Stimulated activated CD8-positive, alpha-beta memory T cell treated with anti-CD3 and anti-CD28 coated beads, Interleukin-12 subunit alpha, Interleukin-12 subunit beta, amount 100 ng/mL, for 24 hours (primary cell): ENCODE data around the gene UTF1.

ENCODE experiments used
- DNase-seq: peaks from one replicate; pipeline ENCODE4 v3.0.0-alpha.2; 2020; ENCODE audit errors: extremely low read depth

UTF1 gene

GRCh38 chr10:133196936-133197758 lies 32.9 kb upstream of the UTF1 start:
- DNase-seq, result no peak

- DNase-seq, result no peak
Observed at GRCh38 chr10:133197786-133198185, 32.2 kb upstream of the UTF1 start.

- DNase-seq, result no peak
Observed at GRCh38 chr10:133198206-133198605, 31.8 kb upstream of the UTF1 start.

DNA sequence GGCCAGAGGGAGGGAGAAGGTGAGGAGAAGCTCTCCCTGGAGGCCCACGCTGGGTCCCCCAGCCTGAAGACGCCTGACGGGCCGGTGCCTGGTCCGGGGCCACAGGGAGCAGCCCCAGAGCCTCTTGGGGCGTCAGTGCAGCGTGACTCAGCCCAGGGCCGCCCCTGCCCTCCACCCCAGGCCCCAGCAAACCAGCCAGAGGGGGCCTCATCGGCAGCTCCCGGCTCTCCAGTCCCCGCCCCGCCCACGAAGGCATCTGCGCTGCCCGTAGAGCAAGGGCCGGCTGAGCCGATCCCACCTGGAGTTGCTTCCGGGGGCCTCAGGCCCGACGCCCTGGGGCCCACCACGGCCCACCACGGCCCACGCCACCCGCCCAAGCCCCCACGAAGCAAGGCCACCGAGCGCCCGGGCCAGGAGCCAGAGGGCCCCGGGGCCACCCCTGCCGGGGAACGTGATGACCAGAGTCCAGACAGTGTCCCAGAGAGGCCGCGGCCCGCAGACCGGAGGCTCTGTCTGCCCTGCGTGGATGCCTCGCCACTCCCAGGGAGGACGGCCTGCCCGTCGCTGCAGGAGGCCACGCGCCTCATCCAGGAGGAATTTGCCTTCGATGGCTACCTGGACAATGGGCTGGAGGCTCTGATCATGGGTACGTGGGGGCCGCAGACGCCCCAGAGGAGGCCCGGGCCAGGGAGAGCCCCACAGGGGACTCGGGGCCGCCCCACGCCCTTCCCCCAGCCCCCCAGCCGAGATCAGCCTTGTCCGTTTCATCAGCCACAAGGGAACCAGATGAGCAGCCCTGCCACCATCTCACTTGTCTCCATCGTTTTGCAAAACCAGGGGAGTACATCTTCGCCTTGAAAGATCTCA lies 31.2 kb upstream of the UTF1 start:
- DNase-seq, result no peak

DNA sequence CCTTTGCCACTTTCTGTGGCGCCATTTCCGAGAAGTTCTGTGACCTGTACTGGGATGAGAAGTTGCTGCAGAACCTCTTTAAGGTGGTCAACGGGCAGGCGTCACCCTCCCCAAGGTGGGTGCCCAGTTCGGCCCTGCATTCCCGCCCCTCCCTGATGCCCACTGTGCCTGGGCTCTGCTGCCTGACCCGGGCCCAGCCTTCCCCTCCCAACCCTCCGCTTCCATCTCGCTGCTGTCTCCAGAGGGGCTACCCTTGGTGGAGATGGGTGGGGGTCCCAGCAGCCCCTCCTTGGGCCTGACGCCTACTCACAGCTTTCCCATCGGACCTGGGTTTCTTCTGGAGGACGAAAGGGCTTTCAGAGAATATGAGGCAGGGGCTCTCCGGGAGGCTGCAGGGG lies 30.5 kb upstream of the UTF1 start:
- no peak for DNase-seq

DNA sequence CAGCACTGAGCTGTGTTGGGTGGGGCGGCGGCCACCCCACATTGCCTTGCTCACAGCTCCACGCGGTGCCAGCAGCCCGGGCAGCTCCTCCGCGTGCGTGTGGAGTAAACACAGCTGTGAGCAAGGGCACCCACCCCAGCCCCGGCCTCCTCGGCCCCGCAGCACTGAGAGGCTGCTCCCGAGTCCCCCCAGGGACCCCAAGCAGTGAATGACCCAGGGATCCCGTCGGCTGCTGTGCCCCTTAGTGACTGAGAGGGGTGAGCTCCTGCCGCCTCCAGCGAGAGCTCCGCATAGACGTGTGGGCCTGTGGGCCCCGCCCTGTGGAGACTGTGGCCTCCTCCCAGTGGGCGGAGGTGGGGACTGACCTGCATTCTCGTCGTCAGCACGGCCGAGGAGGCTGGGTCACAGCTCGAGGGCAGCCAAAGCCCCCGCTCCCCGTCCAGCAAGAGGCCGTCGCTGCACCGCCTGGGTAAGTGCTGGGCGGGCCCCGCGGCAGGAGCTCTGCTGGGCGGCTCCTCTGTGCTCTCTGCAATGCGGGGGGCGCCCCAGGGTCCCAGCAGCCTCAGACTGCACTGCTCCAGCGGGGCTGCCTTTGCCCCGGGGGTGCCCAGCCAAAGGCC lies 29.9 kb upstream of the UTF1 start:
- DNase-seq, result no peak

- DNase-seq, result no peak
Observed at GRCh38 chr10:133200621-133201031, 29.4 kb upstream of the UTF1 start.

DNA sequence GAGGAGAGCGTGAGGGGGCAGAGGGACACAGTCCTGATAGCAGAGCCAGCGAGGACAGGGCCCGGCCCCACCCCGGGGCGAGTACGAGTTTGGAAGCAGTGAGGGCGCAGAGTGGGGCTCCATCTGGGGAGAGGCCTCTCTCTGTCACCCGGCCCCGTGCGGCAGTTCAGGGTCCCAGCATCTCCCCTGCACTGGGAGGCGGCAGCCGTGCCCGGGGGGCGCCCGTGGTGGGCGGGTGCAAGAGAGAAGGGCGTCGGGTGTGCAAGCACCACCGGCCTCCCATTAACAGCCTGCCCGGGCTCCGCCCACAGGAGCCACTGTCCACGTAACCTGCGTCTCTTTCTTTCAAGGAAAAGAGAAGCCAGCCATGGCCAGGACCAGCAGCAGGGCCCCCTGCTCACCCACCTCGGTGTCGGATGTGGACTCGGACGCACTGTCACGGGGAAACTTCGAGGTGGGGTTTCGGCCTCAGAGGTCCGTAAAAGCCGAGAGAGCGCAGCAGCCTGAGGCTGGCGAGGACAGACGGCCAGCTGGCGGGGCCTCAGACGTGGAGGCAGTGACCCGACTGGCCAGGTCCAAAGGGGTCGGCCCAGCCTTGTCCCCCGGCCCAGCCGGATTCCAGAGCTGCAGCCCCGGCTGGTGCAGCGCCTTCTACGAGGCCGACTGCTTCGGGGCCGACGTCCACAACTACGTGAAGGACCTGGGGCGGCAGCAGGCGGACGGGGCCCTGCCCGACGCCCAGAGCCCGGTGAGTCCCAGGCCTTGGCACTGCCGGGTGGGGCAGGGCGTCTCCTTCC lies 28.7 kb upstream of the UTF1 start:
- no peak for DNase-seq

DNA sequence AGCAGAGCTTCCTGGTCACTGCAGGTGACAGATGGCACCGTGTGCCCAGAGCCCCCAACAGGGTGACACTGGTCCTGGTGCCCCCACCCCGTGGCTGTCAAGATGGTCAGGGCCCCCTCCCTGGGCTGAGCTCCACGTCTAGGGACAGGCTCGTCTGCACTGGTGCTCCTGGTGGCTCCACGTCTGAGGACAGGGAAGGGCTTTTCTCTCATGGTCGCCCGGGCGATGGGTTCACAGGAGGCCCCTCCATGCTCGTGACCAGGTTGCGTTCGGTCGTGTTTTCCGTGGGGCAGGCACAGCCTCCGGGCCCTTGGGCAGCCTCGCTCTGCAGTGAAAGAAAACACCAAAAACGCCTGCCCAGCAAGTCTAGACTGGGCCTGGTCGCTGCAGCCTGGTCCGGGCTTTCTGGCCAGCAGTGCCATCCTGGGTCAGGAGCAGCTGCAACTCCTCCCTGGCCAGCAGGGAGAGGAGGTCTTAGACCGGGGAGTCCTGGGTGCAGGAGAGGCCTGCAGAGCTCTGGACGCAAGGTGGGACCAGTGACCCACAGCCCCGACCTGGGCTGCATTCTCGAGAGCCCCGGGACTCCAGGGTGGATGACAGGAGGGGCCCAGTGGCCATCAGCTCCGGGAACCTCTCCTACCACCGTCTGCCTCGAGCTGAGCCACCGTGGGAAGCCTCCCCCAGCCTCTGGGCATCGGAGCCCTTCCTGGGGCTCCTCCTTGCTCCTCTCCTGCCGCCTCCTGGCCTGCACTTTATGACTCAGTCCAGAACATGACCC lies 27.9 kb upstream of the UTF1 start:
- no peak for DNase-seq

GRCh38 chr10:133202778-133203651 lies 27.0 kb upstream of the UTF1 start:
- DNase-seq, result no peak

DNA sequence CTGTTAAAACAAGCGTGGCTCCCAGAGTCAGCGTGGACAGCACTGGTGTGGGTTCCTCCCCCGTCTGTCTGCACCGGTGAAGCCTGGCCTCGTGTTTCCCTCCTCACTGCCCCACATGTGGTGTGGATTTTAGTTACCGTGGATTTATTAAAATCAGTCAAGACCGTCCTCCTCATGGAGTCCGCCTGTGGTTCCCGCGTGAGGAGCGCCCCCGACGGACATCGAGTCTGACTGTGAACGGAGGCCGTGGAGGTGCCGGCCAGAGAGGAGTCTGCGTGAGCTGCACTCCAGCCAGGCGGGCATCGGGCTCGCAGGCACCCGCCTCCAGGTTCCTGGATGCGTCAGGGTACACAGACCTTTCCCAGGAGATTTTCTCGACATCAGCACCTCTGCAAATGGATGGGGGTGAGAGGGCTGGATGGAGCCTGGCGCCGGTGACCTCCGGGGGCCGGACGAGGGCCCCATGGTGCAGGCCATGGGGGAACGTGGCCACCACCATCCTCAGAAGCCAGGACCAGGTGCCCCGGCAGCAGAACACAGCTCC lies 26.3 kb upstream of the UTF1 start:
- DNase-seq, result no peak

DNA sequence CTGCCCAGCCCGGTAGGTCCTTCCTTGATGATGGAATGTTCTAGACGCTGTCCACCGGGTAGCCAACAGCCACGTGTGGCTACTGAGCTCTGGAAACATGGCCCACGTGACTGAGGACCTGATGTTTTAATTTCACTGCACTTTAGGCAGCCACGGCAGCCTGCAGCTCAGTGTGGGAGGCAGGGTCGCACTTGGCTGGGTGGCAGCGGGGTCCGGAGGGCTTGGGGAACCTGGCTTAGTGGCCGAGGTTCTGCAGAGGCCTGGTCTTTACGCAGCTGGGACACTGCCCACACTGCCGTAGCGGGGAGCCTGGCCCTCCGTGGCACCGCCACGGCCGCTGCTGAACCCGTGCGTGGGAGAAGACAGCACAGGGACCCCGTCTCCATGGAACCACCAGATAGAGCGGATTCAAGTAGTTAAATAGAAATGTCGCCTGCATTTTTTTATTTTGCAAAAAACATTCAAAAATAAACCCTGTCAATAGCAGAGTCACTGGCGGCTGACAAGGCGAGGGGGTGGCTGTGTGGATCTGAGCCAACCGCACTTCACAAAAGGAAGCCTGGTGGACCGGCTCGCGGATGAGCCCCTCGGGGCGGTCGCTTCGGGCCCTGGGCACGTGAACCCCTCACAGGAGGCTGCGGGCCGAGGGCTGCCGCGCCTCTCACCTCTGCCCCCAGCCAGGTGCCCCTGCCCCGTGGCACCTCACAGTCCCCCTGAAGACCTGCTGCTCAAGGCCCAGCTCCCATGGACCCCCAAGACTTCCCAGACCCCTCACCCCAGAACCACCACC lies 25.6 kb upstream of the UTF1 start:
- no peak for DNase-seq

DNA sequence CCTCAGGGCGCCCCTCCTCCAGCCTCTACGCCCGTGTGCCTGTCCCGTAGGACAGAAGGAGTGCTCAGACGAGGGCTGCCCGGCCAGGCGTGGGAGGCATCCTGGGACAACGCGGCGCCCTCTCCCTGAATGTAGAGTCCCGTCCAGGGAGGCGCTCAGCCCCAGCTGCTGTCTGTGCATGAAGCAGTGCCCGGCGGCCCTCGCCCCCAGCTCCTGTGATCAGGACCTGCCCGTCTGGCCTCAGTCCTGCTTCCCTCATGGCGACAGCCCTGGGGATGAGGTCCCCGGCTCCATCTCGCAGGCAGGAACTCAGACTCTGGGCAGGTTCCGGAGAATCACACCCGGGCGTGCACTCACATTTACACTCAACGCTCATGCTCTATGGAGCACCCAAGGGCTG lies 24.9 kb upstream of the UTF1 start:
- no peak for DNase-seq

DNA sequence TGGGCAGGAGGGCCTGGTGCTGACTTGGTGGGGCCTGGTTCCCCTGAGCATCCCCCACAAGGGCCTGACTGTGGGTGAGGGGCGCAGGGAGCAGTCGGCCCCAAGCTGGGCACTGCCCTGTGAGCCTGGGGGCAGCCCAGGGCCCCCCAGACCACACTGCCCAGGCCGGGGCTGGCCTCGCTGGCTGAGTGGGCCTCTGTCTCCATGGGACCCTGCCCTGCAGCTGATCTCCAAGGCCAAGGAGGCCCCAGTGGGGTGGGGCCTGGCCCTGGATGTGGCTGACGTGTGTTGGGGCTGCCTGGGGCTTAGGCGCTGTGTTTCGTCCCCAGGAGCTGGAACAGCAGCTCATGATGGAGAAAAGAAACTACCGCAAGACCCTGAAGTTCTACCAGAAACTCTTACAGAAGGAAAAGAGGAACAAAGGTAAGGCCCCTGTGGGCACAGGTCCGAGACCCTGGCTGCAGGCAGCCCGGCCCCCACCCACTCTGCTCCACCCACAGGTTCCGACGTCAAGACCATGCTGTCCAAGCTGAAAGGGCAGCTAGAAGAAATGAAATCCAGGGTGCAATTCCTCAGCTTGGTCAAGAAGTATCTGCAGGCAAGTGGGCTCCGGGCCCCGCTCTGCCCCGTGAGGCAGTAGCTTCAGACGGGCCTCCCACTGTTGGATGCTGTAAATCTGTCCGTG lies 23.5 kb upstream of the UTF1 start:
- DNase-seq, result no peak

GRCh38 chr10:133207041-133207600 lies 22.9 kb upstream of the UTF1 start:
- no peak for DNase-seq

DNA sequence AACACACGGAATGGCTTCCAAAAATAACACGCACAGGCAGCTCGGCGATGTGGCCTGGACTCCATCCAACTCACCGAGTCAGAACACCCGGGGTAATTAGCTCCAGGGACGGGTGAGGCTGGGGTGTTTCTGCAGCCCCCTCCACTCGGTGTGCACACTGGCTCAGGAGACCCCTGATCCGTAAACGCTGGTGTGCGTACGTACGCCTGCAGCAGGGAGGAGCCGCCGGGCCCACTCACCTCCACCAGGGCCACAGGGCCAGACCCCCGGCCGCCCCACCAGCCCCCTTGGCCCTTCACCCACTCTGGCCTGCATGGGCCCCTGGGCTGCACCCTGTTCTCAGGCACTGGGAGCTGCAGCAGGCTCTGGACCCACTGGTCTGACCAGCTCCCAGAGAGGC lies 22.4 kb upstream of the UTF1 start:
- DNase-seq, result no peak

DNA sequence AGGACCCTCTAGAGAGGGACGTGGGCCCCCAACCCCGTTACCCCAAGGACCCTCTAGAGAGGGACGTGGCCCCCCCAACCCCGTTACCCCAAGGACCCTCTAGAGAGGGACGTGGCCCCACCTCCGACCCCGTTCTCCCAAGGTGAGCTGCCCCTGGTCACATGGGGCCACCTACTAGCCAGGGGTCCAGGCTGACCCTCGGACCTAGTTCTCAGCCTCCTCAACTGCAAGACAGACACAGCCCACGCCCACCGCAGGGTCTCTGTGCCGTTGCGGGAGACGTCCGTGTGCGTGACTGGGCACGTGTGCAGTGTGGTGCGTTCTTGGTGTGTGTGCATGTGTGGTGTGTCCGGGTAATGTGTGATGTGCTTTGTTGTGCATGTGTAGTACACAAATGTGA lies 21.6 kb upstream of the UTF1 start:
- DNase-seq, result no peak

- no peak for DNase-seq
Observed at GRCh38 chr10:133209117-133209516, 20.9 kb upstream of the UTF1 start.
